Testis (tissue), 3 donors: ENCODE results near the gene NFIX. TPM values are rescaled to one million over a fixed set of nuclear protein-coding genes. Genes with fewer than 3 reads are reported as not detected.

Experiments
- DNase-seq: peaks from one replicate; pipeline ENCODE4 v3.0.0-alpha.2; 2019
- H3K27ac ChIP-seq, 2 donors: fragments of 200-600 bp; sonication (generic); one replicate each; pipeline ENCODE4 v1.5.1; 2019
- H3K27me3 ChIP-seq: fragments of 200-600 bp; sonication (generic); one replicate; pipeline ENCODE4 v1.5.1; 2019
- H3K36me3 ChIP-seq: fragments of 200-600 bp; sonication (generic); one replicate; pipeline ENCODE4 v1.5.1; 2017; ENCODE audit warnings: low read depth; ENCODE audit errors: missing control alignments
- H3K4me1 ChIP-seq: fragments of 200-600 bp; sonication (generic); one replicate; pipeline ENCODE4 v1.5.1; 2019
- H3K4me3 ChIP-seq, 2 donors: fragments of 200-600 bp; sonication (generic); one replicate each; pipeline ENCODE4 v1.5.1; 2017 to 2019
- H3K9me3 ChIP-seq: fragments of 200-600 bp; sonication (generic); one replicate; pipeline ENCODE4 v1.5.1; 2017
- POLR2A ChIP-seq: fragments of 450-650 bp; IDR thresholded peaks from one replicate; pipeline ENCODE4 v1.6.1; 2017; ENCODE audit warnings: antibody characterized with exemption, mild to moderate bottlenecking, moderate library complexity
- WGBS, 2 donors: methylation state at CpG; one replicate each; pipeline ENCODE4 v1.1.5; 2018; 5-methylcytosine and 5-hydroxymethylcytosine counted together
- intact Hi-C: fragments of 100-400 bp; cut with DNase I; formaldehyde crosslinking; loops from one replicate; pipeline ENCODE4 v1.15.1; 2023; ENCODE audit warnings: low total_unique reads
- polyA plus RNA-seq: library from polyadenylated mRNA; stranded (reverse); fragments of 350-450 nt; fragmentation: Illumina TruSeq; extraction: RNeasy Lipid Tissue Mini Kit (QIAGEN cat#74804); gene quantifications from one replicate; pipeline ENCODE4 v1.2.3, GENCODE V29; 2014; ENCODE audit warnings: low read depth, low replicate concordance; ENCODE audit not compliant: insufficient read depth
- total RNA-seq, 2 donors: library from RNA; depleted of rRNA; stranded (reverse); fragments of >200 nt; gene quantifications; one replicate each; pipeline ENCODE4 v1.2.3, GENCODE V29; 2016
- TF ChIP-seq, protein P1 (sequence below), 3 experiments: fragments of 450-650 bp in 2 of 3; fragments of 200-600 bp in 1 of 3; sonication (generic) in 1 of 3; IDR thresholded peaks; one replicate each; pipeline ENCODE4 v1.5.1; 2016 to 2019; ENCODE audit warnings: antibody characterized with exemption in 3 of 3, mild to moderate bottlenecking in 2 of 3, moderate library complexity in 1 of 3

The NFIX gene
- total and polyA plus RNA-seq, 3 donors from 2014 or later, result 47.4 to 62.4 (median 51.7) TPM

DNA sequence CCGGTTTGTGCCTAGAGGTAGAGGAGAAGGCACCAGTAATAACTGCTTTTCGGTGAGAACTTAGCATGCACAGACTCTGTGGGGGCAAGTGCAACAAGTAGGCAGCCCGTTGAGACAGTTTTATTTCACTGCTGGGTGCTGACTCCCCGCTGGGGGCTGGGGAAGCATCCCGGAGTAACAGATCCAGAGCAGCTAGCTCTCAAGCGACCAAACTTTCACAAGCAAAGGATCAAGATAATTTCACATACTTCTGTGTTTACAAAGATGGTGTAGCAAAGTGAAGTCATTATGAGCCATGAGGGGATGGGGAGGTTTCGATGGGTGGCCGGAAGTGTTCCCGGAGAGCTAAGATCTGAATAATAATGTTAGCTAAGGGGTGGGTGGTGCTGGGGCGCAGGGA lies 125.5 kb downstream of the NFIX start:
- intact Hi-C loops, result no loop called here
- no peaks in the 10 kb centered on the region for H3K27me3 ChIP-seq
- no peak for TF ChIP-seq POLR2A
- no peaks in the 10 kb centered on the region for H3K9me3 ChIP-seq
- no peak for DNase-seq
- 76 to 79% methylated on average over 10 of the region's 10 CpGs for WGBS, 2 donors
- H3K27ac ChIP-seq, result no peak overlapping the region
- peaks cover 21% of the 10 kb centered on the region for H3K4me1 ChIP-seq
- no peak overlapping the region for H3K4me3 ChIP-seq
- no peaks in the 10 kb centered on the region for H3K36me3 ChIP-seq

DNA sequence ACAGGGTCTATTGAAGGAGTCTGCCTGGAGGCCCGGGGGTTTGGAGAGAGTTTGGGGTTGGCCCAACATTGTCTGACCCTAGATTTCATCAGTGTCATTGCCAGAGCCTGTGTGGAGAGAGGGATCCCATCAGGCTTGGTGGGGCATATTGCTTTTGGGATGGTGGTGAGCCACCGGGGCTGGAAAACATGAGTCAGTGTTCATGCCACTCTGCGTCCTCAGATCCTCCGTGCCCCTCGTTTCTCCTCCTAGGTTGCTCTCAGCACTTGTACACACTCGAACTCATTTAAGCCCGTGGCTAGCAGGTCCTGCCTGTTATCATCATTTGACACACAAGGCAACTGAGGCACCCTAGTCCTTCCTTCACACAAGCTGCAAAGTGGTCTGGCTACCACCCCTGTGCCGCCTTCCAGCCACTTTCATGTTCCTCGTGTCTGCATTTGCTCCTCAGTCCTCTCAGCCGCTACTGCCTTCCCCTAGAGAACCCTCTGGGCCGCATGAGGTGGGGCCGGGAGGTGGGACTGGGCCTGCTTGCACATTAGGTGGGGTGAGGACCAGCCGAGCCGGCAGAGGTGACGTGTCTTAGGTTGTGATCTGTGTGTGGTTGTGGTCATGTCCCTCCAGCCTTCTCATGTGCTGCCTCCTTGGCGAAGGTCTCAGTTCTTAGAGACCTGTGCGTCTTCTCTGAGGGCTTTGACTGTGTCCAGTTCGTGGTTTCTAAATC lies 126.4 kb downstream of the NFIX start:
- TF ChIP-seq POLR2A, result no peak
- TF ChIP-seq, protein P1, sequence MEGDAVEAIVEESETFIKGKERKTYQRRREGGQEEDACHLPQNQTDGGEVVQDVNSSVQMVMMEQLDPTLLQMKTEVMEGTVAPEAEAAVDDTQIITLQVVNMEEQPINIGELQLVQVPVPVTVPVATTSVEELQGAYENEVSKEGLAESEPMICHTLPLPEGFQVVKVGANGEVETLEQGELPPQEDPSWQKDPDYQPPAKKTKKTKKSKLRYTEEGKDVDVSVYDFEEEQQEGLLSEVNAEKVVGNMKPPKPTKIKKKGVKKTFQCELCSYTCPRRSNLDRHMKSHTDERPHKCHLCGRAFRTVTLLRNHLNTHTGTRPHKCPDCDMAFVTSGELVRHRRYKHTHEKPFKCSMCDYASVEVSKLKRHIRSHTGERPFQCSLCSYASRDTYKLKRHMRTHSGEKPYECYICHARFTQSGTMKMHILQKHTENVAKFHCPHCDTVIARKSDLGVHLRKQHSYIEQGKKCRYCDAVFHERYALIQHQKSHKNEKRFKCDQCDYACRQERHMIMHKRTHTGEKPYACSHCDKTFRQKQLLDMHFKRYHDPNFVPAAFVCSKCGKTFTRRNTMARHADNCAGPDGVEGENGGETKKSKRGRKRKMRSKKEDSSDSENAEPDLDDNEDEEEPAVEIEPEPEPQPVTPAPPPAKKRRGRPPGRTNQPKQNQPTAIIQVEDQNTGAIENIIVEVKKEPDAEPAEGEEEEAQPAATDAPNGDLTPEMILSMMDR (IDR thresholded peaks at IDR 0.05), result no peak
- DNase-seq, result no peak
- H3K27me3 ChIP-seq, result no peaks in the 10 kb centered on the region
- H3K36me3 ChIP-seq, result no peaks in the 10 kb centered on the region
- H3K27ac ChIP-seq, result no peak overlapping the region
- whole genome bisulfite sequencing, 2 donors, result 83 to 87% methylated on average over 16 to 18 of the region's 18 CpGs
- peaks cover 18% of the 10 kb centered on the region for H3K4me1 ChIP-seq
- no peaks in the 10 kb centered on the region for H3K9me3 ChIP-seq
- H3K4me3 ChIP-seq, result no peak overlapping the region
- intact Hi-C loops, result no loop called here

DNA sequence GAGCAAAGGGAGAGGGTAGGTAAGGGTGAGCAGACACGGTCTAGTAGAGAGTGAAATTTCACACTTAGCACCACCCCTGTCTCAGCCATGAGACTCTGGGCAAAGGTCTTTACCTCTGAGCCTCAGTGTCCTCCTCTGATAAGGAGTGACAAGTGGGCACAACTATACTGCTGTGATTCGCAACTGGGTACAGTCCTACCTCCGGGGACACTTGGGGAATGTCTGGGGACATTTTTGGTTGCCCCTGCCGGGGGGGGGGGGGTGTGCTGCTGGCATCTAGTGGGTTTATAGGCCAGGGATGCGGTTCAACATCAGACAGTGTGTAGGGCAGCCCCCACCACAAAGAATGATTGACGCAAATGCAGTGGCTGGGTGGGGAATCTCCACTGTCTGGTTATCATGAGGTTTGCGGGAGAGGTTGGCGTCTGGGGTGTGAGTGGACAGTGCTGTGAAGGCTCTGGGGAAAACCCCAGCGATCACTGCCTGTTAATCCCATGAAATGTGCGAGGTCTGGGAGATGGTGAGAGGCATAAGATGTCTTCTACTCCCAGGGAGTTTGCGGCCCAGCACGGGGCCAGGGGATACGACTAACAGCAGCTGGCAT lies 127.1 kb downstream of the NFIX start:
- no peaks in the 10 kb centered on the region for H3K36me3 ChIP-seq
- H3K27ac ChIP-seq, result no peak overlapping the region
- no peaks in the 10 kb centered on the region for H3K27me3 ChIP-seq
- H3K9me3 ChIP-seq, result no peaks in the 10 kb centered on the region
- H3K4me3 ChIP-seq, result no peak overlapping the region
- no peak for DNase-seq
- TF ChIP-seq POLR2A, result no peak
- TF ChIP-seq, protein P1 (IDR thresholded peaks at IDR 0.05), result no peak
- peaks cover 18% of the 10 kb centered on the region for H3K4me1 ChIP-seq
- intact Hi-C loops, result no loop called here
- WGBS, 2 donors, result 79 to 87% methylated on average over 9 to 13 of the region's 13 CpGs

DNA sequence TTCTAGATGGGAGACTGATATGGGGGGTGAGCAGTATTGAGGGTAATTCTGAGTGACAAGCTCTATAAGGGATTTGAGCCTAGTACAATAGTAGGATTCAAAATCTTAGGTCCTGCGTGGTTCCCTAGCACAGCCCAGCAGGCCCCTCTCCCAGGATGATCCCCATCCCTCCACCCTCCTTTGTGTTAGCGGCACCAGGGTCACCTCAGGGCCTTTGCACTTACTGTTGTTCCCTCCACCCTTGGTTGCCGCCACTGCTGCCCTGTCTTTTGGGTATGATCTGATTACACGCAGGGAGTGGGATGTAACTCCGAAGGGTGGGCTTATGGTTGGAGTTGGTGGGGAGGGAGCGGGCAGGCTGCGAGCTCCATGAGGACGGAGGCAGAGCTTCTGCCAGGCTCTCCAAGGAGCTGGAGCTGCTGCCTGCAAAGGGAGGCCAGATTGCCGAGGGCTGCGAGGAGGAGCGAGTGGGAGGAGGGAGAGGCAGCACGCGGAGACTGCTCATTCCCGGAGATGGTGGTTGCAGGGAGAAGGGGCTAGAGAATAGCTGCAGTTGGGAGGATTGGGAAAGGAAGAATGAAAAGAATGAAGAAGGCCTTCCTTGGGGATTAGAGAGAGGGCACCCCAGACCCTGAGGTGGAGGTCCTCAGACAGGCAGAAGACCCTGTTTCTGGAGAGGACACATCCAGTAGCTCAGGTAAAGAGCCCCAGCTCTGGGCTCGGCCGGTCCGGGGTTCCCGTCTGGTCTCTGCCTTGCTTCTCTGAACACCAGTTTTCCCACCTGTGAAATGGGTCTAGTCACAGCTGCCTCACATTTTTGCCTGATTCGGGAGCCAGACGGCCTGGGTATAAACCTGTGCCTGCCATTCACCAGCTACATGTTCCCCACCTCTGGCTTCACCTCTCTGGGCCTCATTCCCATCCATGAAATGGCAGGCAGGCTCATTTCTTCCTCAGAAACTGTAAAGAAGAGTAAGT lies 128.0 kb downstream of the NFIX start:
- intact Hi-C loops, result no loop called here
- Histone ChIP-seq H3K4me3 (no peak overlapping the region), H3K27me3 (no peaks in the 10 kb centered on the region), H3K9me3 (no peaks in the 10 kb centered on the region), H3K27ac (no peak overlapping the region), H3K4me1 (peaks cover 18% of the 10 kb centered on the region), H3K36me3 (no peaks in the 10 kb centered on the region)
- no peak for DNase-seq
- 79 to 84% methylated on average over 20 of the region's 20 CpGs for WGBS, 2 donors
- no peak for TF ChIP-seq POLR2A

DNA sequence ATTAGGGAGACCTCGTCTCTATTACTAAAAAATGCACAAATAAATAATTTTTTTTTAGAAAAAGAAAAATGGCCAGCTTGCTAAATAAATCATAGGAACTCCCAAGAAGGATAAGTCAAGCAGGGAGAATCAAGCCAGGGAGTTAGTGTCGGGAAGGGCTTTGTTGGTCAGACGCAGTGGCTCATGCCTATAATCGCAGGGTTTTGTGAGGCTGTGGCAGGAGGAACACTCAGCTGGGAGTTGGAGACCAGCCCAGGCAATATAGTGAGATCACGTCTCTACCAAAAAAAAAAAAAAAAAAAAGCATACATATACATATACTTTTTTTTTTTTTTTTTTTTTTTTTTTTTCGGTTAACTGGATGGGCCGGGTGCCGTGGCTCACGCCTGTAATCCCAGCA lies 131.8 kb downstream of the NFIX start:
- H3K9me3 ChIP-seq, result no peaks in the 10 kb centered on the region
- H3K27me3 ChIP-seq, result no peaks in the 10 kb centered on the region
- TF ChIP-seq POLR2A, result no peak
- TF ChIP-seq, protein P1 (IDR thresholded peaks at IDR 0.05), result no peak
- H3K27ac ChIP-seq, result no peak overlapping the region
- H3K4me1 ChIP-seq, result no peaks in the 10 kb centered on the region
- intact Hi-C loops, result no loop called here
- no peak overlapping the region for H3K4me3 ChIP-seq
- 90 to 94% methylated on average over 9 of the region's 9 CpGs for WGBS, 2 donors
- DNase-seq, result no peak
- no peaks in the 10 kb centered on the region for H3K36me3 ChIP-seq
